GM19463 (cell line): ENCODE data around the gene NDUFA7.
"Not testable (repeated sequence)": the region's sequence is repeated elsewhere in the genome, so short reads cannot be mapped to it uniquely, and the experiment has no call there.

Source experiments
- ATAC-seq: cut with Tn5 transposase; IDR thresholded peaks from one replicate; pipeline ENCODE4 v1.9.1; 2021; ENCODE audit warnings: mild to moderate bottlenecking, moderate library complexity; ENCODE audit not compliant: unreplicated experiment

Gene NDUFA7

GRCh38 chr19:8269724-8270123, 51.5 kb downstream of the NDUFA7 start:
- no peak for ATAC-seq

GRCh38 chr19:8265872-8266271, 55.3 kb downstream of the NDUFA7 start:
- ATAC-seq: no peak

GRCh38 chr19:8264248-8264647, 56.9 kb downstream of the NDUFA7 start:
- ATAC-seq: not testable (repeated sequence)

GRCh38 chr19:8262431-8262830, 58.7 kb downstream of the NDUFA7 start:
- ATAC-seq: no peak

- ATAC-seq: no peak
Measured at GRCh38 chr19:8261881-8262280, 59.3 kb downstream of the NDUFA7 start.

GRCh38 chr19:8261347-8261746, 59.8 kb downstream of the NDUFA7 start:
- ATAC-seq: no peak
